ENCODE measurements around the gene F12. TPM values are rescaled to one million over a fixed set of nuclear protein-coding genes. Genes with fewer than 3 reads are reported as not detected.

F12 gene
- total RNA-seq, 1 donor from 2014 or later, result 4.0 TPM

DNA sequence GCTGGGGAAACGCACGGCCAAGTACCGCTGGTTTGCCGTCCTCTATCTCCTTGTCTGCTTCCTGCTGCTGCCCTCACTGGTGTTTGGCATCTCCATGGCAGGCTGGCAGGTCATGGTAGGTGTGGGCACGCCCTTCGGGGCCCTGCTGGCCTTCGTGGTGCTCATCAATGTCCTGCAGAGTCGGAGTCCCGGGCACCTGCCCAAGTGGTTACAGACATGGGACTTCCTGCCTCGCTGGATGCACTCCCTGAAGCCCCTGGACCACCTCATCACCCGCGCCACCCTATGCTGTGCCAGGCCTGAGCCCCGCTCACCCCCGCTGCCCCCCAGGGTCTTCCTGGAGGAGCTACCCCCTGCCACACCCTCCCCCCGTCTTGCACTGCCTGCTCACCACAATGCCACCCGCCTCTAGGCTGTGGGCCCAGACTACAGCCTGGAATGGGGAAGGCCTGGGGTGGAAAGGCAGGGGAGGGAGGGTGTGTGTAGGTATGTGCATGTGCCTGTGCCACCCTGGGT is 11.4 kb downstream of the F12 start:
- no peak overlapping the region for H3K4me3 ChIP-seq (ENCODE audit: low read depth, low read length)
- no peak for TF ChIP-seq CTCF (IDR thresholded peaks at IDR 0.05; ENCODE audit: insufficient read depth, low read length, poor library complexity, severe bottlenecking)
- H3K27me3 ChIP-seq (ENCODE audit: control insufficient read depth, insufficient read depth, low read length), result peaks cover 41% of the 10 kb centered on the region
- no peak for DNase-seq (ENCODE audit: low read depth)
- no peaks in the 10 kb centered on the region for H3K36me3 ChIP-seq (ENCODE audit: control insufficient read depth, insufficient read depth, low read length)

- Histone ChIP-seq H3K36me3 (ENCODE audit: control insufficient read depth, insufficient read depth, low read length) (no peaks in the 10 kb centered on the region), H3K27me3 (ENCODE audit: control insufficient read depth, insufficient read depth, low read length) (peaks cover 35% of the 10 kb centered on the region), H3K4me3 (ENCODE audit: low read depth, low read length) (no peak overlapping the region)
- TF ChIP-seq CTCF (IDR thresholded peaks at IDR 0.05; ENCODE audit: insufficient read depth, low read length, poor library complexity, severe bottlenecking), result no peak
- no peak for DNase-seq (ENCODE audit: low read depth)
Observed at GRCh38 chr5:177396807-177397206, 12.6 kb downstream of the F12 start.

DNA sequence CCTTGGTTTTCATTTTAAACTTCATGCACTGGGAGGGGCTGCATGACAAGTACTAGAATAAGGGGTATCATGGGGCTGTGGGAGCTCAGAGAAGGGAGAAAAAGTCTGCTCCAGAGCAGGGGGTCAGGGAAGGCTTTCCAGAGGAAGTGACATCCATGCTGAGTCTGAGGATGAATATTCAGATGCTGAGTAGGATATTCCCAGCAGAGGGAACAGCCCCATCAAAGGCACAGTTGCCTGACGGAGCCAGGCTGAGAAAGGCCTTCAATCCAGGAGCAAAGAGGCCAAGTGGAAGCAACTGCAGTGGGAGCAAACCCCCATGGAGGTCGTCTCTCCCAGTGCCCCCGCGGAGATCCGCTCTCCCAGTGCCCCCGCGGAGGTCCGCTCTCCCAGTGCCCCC is 13.3 kb downstream of the F12 start:
- TF ChIP-seq CTCF (IDR thresholded peaks at IDR 0.05; ENCODE audit: insufficient read depth, low read length, poor library complexity, severe bottlenecking), result no peak
- peaks cover 33% of the 10 kb centered on the region for H3K27me3 ChIP-seq (ENCODE audit: control insufficient read depth, insufficient read depth, low read length)
- no peaks in the 10 kb centered on the region for H3K36me3 ChIP-seq (ENCODE audit: control insufficient read depth, insufficient read depth, low read length)
- no peak for DNase-seq (ENCODE audit: low read depth)
- no peak overlapping the region for H3K4me3 ChIP-seq (ENCODE audit: low read depth, low read length)

DNA sequence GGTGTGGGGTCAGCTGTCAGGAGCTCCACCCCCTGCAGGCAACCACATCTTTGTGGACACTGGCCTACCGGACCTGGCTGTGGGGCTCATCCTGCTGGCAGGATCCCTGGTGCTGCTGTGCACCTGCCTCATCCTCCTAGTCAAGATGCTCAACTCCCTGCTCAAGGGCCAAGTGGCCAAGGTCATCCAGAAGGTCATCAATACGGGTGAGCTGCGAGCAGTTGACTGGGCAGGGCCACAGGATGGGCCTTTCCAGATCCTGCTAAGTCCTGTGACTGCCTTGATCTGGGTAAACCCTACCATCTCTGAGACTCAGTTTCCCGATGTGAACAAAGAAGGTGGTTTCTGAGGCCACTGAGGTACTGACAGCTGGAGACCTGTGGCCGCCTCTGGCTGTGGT is 15.4 kb downstream of the F12 start:
- TF ChIP-seq CTCF (IDR thresholded peaks at IDR 0.05; ENCODE audit: insufficient read depth, low read length, poor library complexity, severe bottlenecking), result no peak
- no peak for DNase-seq (ENCODE audit: low read depth)
- H3K36me3 ChIP-seq (ENCODE audit: control insufficient read depth, insufficient read depth, low read length), result no peaks in the 10 kb centered on the region
- no peak overlapping the region for H3K4me3 ChIP-seq (ENCODE audit: low read depth, low read length)
- peaks cover 16% of the 10 kb centered on the region for H3K27me3 ChIP-seq (ENCODE audit: control insufficient read depth, insufficient read depth, low read length)

- H3K36me3 ChIP-seq (ENCODE audit: control insufficient read depth, insufficient read depth, low read length), result no peaks in the 10 kb centered on the region
- no peak overlapping the region for H3K4me3 ChIP-seq (ENCODE audit: low read depth, low read length)
- TF ChIP-seq CTCF (IDR thresholded peaks at IDR 0.05; ENCODE audit: insufficient read depth, low read length, poor library complexity, severe bottlenecking), result no peak
- peaks cover 14% of the 10 kb centered on the region for H3K27me3 ChIP-seq (ENCODE audit: control insufficient read depth, insufficient read depth, low read length)
- DNase-seq (ENCODE audit: low read depth), result no peak
Observed at GRCh38 chr5:177393206-177393765, 16.1 kb downstream of the F12 start.

- H3K4me3 ChIP-seq (ENCODE audit: low read depth, low read length), result no peak overlapping the region
- no peak for TF ChIP-seq CTCF (IDR thresholded peaks at IDR 0.05; ENCODE audit: insufficient read depth, low read length, poor library complexity, severe bottlenecking)
- H3K27me3 ChIP-seq (ENCODE audit: control insufficient read depth, insufficient read depth, low read length), result peaks cover 12% of the 10 kb centered on the region
- H3K36me3 ChIP-seq (ENCODE audit: control insufficient read depth, insufficient read depth, low read length), result no peaks in the 10 kb centered on the region
- no peak for DNase-seq (ENCODE audit: low read depth)
Observed at GRCh38 chr5:177392765-177393164, 16.6 kb downstream of the F12 start.
